HG03558 (cell line): Measurements from ENCODE around the gene GRIN2A.

ENCODE experiments used
- ATAC-seq: cut with Tn5 transposase; IDR thresholded peaks from one replicate; pipeline ENCODE4 v1.9.1; 2021; ENCODE audit warnings: moderate number of reproducible peaks; ENCODE audit not compliant: unreplicated experiment; ENCODE audit errors: extremely low read depth

The GRIN2A gene

DNA sequence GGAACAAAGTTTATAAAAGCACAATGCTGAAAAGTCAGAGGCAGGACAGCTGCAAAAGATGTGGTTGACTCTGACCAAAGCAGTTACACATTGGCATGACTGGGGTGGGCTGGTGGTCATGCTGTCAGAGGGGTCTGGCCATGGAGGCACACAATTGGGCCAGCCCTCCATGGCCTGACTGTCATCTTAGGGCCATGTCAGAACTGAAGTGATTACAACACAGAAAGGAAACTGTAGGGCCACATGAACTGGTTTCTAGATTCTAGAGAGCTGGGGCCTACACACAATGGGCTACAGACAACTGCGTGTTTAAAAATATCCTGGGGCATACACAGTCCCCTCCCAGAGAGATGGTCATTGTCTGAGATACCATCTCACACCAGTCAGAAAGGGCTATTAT, 380.6 kb downstream of the GRIN2A start:
- no peak for ATAC-seq

DNA sequence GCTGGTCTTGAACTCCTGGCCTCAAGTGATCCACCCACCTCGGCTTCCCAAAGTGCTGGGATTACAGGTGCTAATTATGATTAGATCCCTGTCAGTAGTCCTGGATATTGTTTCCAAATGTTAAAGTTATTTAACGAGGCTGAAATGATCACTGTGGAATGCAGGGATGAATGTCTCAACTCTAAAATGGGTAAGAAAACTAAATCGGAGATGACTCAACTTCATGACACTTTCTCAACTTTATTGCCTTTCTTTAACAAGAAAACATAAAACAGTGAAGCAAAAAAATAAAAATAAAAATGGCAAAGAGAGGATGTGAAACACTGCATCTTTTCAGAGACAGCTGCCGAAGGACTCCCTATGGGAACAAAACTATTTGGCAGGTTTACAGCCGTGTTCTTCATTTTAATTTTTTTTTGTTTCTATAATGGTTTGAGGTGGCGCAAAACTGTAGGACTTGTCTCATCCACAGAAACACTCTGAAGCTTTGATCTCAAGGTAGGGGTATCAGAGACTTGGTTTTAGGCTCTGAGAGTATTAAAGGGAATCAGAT, 382.0 kb downstream of the GRIN2A start:
- no peak for ATAC-seq

DNA sequence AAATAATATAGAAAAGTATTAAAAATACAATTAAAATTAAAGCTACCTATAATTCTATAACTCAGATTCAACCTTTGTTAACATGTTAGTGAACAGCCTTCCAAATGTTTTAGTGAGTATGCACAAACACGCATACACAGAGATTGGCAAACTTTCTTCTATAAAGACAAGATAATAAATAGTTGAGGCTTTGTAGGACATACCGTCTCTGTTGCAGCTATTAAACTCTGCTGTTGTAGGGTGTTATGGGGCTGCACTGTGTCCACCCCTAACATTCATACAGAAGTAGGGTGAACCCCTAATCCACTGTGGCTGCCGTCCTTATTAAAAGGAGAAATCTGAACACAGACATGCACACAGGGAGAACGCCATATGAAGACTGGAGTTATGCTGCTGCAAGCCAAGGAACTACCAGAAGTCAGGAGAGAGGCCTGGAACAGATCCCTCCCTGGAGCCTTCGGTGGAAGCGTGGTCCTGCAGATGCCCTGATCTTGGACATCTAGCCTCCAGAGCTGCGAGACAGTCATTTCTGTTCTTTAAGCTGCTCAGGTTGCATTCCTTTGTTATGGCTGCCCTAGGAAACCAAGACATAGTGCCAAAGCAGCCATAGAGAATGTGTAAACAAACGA, 383.2 kb downstream of the GRIN2A start:
- no peak for ATAC-seq

- ATAC-seq, result no peak
Measured at GRCh38 chr16:9798474-9798873, 383.8 kb downstream of the GRIN2A start.

GRCh38 chr16:9797306-9797705, 384.9 kb downstream of the GRIN2A start:
- ATAC-seq, result no peak

DNA sequence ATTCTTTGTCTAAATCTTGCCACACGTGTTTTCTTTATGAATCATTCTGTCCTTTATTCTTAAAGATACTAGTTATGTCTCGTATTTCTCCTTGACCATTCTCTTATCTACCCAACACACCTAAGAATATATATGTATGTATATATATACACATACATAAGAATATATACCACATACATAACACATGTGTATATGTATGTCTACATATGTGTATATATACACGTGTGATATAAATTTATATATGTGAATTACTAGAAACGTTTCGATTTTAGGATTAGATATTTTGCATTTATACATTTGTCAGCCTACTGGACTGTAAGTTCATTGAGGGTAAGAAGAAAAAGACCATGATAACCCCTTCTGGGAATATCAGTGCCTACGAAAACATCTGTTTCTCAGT, 388.6 kb downstream of the GRIN2A start:
- ATAC-seq, result no peak

DNA sequence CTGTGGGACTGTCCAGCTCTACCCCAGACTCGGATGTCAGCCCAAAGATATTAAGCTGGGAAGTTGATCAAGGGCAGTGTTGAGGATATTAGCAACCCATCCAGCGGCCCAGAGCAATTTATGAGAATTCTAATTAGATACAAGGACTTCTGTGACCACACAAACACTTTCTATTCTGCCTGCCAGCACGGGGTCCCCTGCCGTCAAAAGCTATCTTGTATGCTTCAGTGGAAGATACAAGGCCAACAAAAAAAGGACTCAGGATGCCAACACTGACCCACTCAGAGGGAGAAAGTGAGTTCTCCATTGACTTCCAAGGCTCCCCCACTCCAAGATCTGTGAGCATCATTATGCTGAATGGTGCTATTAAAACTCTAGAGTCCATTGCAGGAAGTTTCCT, 390.7 kb downstream of the GRIN2A start:
- no peak for ATAC-seq

DNA sequence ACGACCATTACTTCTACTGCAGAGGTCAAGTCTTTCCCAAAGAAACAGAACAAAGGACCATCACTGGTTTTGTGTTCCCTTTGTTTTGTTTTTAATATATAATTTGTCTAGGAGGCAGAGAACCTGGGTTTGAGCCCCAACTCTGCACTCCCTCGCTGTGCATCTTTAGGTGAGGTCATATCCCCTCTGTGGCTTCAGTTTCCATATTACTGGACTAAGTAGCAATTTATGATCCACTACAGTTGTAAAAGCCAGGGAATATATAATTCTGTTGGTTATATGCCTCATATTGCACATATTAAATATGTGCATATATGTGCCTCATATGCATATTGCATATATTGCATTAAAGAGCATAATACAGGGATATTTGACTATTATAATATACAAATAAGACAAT, 392.0 kb downstream of the GRIN2A start:
- ATAC-seq, result no peak

- ATAC-seq, result no peak
Measured at GRCh38 chr16:9787717-9788116, 394.5 kb downstream of the GRIN2A start.

DNA sequence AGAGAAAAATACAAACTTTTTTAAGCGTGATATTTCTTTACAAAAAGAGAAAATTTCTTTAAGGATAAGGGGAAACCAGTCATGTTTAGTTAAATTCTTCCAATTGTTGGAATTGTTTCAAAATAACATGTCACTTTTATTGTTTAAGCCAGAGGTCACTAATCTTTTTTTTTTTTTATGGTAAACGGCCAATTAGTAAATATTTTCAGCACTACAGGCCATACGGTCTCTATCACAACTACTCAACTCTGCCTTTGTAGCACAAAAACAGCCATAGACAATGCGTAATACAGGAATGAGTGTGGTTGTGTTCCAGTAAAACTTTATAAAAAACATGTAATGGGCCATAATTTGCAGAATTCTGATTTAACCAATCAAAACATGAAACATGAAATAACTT, 401.4 kb downstream of the GRIN2A start:
- no peak for ATAC-seq

GRCh38 chr16:9778849-9779248, 403.4 kb downstream of the GRIN2A start:
- ATAC-seq, result no peak

DNA sequence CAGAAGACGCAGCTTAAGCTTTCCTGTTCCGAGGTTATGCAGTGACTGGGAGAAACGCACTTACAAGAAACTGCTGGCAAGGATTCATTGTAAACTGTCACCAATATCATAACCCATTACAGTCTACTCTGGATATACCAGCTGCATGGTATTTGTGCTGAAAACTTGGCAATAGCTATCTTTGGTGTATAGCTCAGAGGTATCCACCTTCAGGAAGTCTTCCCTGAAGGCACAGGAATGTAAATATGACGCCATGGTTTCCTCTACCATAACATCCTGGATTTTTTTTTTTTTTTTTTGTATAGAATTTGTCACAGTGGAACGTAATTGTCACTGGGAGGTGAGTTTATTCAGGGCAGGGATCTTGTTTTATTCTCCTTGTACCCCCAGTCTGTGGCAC, 406.2 kb downstream of the GRIN2A start:
- no peak for ATAC-seq

- no peak for ATAC-seq
Measured at GRCh38 chr16:9773289-9773688, 408.9 kb downstream of the GRIN2A start.

- no peak for ATAC-seq
Measured at GRCh38 chr16:9772526-9773225, 409.6 kb downstream of the GRIN2A start.

DNA sequence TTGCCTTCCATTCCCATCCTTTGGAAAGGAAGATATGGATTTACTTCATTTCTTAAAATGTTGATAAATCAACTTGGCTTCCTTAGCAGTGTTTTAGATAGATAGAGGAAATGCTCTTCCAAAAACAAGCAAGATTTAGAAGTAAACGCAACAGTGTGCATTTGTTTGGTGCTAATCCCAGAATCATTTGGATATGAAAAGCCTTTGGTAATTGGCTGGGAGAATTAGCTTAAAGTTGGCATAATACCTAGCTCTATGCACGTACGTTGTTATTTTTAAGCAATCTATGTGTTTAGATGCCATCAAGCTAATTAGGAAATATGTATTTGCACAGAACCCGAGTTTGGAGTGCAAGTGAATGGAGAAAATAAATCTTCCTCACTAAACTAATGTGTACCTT, 415.3 kb downstream of the GRIN2A start:
- ATAC-seq, result no peak

GRCh38 chr16:9763505-9763904, 418.7 kb downstream of the GRIN2A start:
- ATAC-seq, result no peak

DNA sequence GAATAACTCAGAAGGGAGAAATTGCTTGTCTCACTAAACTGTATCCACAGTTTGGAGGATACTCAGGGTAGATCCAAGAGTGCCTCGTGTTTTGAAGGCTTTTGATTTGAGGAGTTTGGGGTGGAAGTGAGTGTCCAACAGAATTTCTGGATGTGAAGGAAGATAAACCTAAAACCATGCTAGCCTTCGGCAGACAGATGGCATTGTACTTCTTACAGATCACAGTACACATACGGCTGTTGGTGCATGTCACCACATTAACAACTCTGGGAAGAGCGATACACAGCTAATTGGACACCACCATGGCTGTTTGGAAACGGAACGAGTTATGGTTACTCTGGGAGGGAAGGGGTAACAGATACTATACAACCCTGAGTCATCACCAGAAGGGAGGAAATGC, 420.4 kb downstream of the GRIN2A start:
- no peak for ATAC-seq

- no peak for ATAC-seq
Measured at GRCh38 chr16:9757687-9758086, 424.5 kb downstream of the GRIN2A start.

GRCh38 chr16:9756434-9756833, 425.8 kb downstream of the GRIN2A start:
- no peak for ATAC-seq

GRCh38 chr16:9755081-9755480, 427.1 kb downstream of the GRIN2A start:
- no peak for ATAC-seq

DNA sequence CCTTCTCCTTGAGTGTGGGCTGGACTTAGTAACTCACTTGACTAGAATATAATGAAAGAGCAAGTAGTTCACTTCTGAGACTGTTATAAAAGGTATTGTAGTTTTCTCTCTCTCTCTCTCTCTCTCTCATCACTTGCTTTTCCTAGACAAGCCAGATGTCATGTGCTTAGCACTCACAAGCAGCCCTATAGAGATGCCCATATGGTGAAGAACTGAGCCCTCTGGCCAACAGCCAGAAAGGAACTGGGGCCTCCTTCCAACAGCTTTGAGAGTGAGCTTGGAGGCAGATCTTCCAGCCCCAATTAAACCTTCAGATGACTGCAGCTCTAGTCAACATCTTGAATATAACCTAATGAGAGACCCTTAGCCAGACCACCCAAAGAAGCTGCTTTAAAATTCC, 440.5 kb downstream of the GRIN2A start:
- no peak for ATAC-seq

DNA sequence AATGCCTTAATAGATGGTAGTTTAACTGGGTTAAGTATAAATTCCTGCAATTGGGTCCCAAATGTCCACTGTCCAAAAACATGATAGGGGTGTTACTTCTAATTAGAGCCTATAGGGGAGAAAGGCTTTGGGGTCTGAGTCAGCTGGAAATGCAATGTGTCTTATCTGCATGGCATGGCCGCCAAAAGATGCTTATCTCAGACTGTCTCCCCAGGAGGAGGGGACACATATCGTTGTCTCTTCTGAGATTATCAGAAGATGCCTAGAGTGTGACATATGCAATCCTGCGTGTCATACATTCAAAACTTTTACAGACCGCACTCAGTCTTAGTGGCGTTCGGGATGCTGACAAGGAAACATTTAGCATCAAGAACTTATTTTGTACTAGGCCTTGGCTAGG, 442.9 kb downstream of the GRIN2A start:
- no peak for ATAC-seq
